AG04449 (cell line): ENCODE data around the gene TARS1.
A peak's percentile ranks its signal among the peaks of the same experiment; 100 is the strongest.

Experiments
- CTCF ChIA-PET: fragments of 350-600 bp; formaldehyde crosslinking; extraction: SDS; loops from one replicate; lab custom pipeline; 2021; ENCODE audit warnings: antibody characterized with exemption; lab: Yijun Ruan, JAX
- POLR2A ChIA-PET: fragments of 400-600, 350-600 bp; formaldehyde crosslinking; extraction: SDS; loops from one replicate; lab custom pipeline; 2020; ENCODE audit warnings: antibody characterized with exemption, inconsistent platforms; lab: Yijun Ruan, JAX
- DNase-seq: peaks from one replicate; pipeline ENCODE4 v3.0.0-alpha.2; 2010; ENCODE audit warnings: low read depth, low spot score
- H3K4me3 ChIP-seq: 2 replicates; pipeline ENCODE4 v1.5.1; 2011; ENCODE audit warnings: low read depth, mild to moderate bottlenecking, control low read depth, low read length
- TF ChIP-seq, protein P1 (sequence below): IDR thresholded peaks from one replicate; pipeline ENCODE4 v1.5.1; 2011; ENCODE audit warnings: mild to moderate bottlenecking, moderate library complexity, low read length, control low read depth, inconsistent platforms; ENCODE audit not compliant: insufficient read depth; ENCODE audit errors: missing control alignments

TARS1 gene

DNA sequence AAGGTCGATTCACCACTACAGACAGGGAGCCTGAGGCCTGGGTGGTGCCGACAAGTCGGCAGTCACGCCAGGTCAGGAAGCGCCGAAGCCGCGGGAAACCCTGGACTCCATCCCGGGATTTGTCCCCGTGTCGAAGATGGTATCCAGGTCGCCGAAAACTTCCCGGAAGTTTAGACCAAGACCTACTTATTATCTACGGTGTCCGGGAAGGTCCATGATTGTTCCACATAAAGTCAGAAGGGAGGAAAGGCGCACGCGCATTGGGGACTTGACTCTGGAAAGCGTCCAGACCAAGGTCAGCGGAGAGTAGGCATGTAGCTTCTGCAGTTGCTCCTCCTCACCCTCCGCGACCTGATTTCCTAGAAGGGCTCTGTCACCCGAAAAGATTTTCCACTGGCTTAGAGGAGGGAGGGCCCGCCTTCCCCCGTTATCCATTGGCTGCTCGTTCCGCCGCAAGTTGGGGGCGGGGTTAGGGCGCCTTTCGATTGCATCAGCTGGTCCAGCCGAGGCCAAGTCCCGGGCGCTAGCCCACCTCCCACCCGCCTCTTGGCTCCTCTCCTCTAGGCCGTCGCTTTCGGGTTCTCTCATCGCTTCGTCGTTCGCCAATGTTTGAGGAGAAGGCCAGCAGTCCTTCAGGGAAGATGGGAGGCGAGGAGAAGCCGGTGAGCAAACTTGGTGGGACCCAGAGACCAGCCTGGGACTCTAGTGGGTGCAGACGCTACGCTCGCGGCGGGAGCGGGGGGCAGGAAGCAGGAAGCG lies at the start of gene TARS1:
TSS of gene TARS1 (plus strand) at position 484 of the 759 bp plus-strand sequence. CDS start at position 606, 122 bp downstream.
- ChIA-PET POLR2A (interaction anchor here (0.5 to 1.1 kb wide), 4 partner anchors 71 to 728 kb away, joined by 3 read pairs; partner anchors contain the start of gene ADAMTS12), CTCF (interaction anchor here (1.6 to 4.3 kb wide), 2 partner anchors 10 to 530 kb away, joined by 8 to 22 read pairs; no protein-coding TSS in a partner anchor)
- DNase-seq = peak; percentile 100
- H3K4me3 ChIP-seq = peak within 1 kb of the TSS; percentile 93
- TF ChIP-seq, protein P1, sequence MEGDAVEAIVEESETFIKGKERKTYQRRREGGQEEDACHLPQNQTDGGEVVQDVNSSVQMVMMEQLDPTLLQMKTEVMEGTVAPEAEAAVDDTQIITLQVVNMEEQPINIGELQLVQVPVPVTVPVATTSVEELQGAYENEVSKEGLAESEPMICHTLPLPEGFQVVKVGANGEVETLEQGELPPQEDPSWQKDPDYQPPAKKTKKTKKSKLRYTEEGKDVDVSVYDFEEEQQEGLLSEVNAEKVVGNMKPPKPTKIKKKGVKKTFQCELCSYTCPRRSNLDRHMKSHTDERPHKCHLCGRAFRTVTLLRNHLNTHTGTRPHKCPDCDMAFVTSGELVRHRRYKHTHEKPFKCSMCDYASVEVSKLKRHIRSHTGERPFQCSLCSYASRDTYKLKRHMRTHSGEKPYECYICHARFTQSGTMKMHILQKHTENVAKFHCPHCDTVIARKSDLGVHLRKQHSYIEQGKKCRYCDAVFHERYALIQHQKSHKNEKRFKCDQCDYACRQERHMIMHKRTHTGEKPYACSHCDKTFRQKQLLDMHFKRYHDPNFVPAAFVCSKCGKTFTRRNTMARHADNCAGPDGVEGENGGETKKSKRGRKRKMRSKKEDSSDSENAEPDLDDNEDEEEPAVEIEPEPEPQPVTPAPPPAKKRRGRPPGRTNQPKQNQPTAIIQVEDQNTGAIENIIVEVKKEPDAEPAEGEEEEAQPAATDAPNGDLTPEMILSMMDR = no peak

DNA sequence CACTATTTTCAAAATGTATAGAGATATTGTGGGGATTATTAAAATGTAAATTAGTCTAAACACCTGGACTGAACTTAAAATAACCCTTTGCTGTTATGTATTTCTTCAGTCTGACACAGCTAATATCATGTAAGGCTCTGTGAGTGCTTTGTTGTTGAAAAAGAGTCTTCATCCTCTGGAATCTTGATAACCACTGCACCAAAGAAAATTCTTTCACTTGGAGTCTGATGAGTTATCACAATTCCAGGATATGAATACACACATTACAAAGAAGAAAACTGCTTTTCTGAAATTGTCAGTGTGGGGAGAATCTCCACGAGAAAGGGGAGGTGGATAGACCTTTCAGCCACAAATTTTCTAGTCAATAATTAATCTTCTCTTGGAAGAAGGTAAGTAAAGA lies 42.3 kb upstream of the TARS1 start:
- TF ChIP-seq, protein P1 = no peak
- CTCF ChIA-PET = no interaction called here
- POLR2A ChIA-PET = no interaction called here
- no peak for DNase-seq
- H3K4me3 ChIP-seq = no peak overlapping the region

DNA sequence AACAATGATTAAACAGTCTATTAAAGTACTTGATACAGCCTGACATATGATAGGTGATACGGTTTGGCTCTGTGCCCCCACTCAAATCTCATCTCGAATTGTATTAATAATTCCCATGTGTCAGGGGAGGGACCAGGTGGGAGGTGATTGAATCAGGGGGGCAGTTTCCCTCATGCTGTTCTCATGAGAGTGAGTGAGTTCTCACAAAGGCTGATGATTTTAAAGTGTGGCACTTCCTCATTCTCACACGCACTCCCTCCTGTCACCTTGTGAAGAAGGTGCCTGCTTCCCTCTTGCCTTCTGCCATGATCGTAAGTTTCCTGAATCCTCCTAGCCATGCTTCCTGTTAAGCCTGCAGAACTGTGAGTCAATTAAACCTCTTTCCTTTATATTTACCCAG lies 40.1 kb upstream of the TARS1 start:
- no peak for DNase-seq
- ChIA-PET CTCF (no interaction called here), POLR2A (no interaction called here)
- no peak overlapping the region for H3K4me3 ChIP-seq
- TF ChIP-seq, protein P1 = no peak

DNA sequence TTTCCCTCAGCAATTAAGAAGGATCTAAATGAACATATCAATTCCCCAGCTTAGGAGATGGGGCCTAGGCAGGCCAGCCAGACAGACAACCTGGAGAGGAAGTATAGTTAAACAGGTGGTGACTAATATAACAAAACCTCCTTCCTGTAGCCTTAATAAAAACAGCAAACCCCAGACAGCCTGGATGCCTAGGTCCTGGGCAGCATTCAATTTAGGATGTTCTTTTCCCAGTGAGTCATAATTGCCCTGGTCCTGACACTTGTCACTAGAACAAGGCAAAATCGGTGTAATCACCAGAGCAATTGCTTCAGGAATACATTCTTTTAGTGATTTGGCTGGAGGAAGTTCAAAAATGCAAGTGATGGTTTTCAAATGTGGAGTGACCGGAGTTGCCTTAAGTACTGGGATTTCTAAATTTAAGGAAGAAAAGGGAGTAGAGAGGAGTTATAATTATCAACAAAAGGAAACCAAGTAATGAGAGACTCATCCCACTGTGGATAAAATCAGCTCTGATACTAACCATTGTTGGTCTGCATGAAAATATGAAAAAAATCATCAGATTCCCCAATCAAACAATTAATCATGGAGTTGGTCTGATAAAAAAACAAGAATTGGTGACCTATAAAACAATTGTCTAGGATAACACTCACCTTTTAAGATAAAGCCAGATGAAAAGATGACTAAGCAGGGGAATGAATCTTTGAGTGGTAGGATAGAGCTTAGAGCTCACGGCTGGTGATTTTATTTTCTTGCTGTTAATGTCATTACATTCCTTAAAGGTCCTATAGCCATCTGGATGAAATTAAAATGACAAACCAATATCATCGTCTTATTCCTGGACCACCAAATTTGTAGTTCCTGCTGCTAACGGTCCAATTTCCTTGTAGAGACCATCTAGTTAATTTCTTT lies 39.0 kb upstream of the TARS1 start:
- peak; percentile 41 for DNase-seq
- ChIA-PET POLR2A (no interaction called here), CTCF (interaction anchor here (0.6 to 0.9 kb wide), 2 partner anchors 9 to 31 kb away, joined by 3 read pairs; no protein-coding TSS in a partner anchor)
- TF ChIP-seq, protein P1 = no peak
- no peak overlapping the region for H3K4me3 ChIP-seq

DNA sequence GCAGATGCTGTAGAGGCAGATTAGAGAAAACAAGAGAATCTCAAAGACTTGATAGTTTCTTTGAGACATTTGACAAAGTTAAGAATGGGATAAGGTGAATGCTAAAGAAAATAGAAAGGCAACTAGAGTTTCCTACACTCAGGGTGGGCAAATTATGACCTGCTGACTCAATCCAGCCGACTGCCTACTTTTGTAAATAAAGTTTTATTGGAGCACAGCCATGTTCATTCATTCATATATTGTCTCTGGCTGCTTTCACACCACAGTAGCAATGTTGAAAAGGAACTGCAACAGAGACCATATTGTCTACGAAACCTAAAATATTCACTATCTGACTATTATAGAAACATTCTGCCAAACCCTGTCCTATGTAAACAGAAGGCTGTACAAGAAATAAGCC lies 37.6 kb upstream of the TARS1 start:
- ChIA-PET POLR2A (no interaction called here), CTCF (no interaction called here)
- TF ChIP-seq, protein P1 = no peak

DNA sequence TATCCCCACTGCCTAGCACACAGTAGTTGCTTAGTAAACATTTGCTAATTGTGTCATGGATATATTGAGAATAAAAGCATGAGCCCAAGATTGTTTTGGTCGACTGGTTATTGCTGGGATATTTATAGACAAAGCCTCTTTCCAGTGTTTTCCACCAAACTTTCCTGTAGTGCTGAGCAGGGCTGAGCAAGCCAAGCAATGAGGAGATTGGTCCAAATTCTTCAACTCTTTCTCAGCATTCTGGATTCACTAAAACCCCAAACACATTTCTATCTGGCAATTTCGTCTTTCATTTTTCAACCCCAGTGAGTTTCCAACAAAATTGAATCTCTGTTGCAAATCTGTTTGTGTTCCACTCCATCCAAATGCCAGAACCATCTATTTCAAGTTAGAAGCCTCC lies 31.9 kb upstream of the TARS1 start:
- ChIA-PET POLR2A (no interaction called here), CTCF (interaction anchor here (1.5 kb wide), 1 partner anchor 9 kb away, joined by 6 read pairs; no protein-coding TSS in a partner anchor)
- no peak overlapping the region for H3K4me3 ChIP-seq
- TF ChIP-seq, protein P1 = no peak
- no peak for DNase-seq

More for the DNA sequence above, 37.6 kb upstream of the TARS1 start:
- no peak for DNase-seq
- no peak overlapping the region for H3K4me3 ChIP-seq
